Measurements from ENCODE around the gene POU2F1. TPM values are rescaled to one million over a fixed set of nuclear protein-coding genes. Genes with fewer than 3 reads are reported as not detected.

Gene POU2F1
- total RNA-seq, 1 experiment from 2014 or later = 24.5 TPM

- TF ChIP-seq, protein P1, sequence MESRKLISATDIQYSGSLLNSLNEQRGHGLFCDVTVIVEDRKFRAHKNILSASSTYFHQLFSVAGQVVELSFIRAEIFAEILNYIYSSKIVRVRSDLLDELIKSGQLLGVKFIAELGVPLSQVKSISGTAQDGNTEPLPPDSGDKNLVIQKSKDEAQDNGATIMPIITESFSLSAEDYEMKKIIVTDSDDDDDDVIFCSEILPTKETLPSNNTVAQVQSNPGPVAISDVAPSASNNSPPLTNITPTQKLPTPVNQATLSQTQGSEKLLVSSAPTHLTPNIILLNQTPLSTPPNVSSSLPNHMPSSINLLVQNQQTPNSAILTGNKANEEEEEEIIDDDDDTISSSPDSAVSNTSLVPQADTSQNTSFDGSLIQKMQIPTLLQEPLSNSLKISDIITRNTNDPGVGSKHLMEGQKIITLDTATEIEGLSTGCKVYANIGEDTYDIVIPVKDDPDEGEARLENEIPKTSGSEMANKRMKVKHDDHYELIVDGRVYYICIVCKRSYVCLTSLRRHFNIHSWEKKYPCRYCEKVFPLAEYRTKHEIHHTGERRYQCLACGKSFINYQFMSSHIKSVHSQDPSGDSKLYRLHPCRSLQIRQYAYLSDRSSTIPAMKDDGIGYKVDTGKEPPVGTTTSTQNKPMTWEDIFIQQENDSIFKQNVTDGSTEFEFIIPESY (IDR thresholded peaks at IDR 0.05; ENCODE audit: extremely low read depth, insufficient replicate concordance, low read length) = no peak
- no peak for TF ChIP-seq ZNF274 (IDR thresholded peaks at IDR 0.05; ENCODE audit: low read depth, low read length)
- TF ChIP-seq SRF (IDR thresholded peaks at IDR 0.05; ENCODE audit: low read depth) = no peak
- TF ChIP-seq ZFX (IDR thresholded peaks at IDR 0.05) = peak; percentile 54; the same call in 1 of the 2 replicates
- TF ChIP-seq TCF7L2 (IDR thresholded peaks at IDR 0.05; ENCODE audit: borderline replicate concordance, extremely low read depth, insufficient read depth, insufficient read length) = no peak
Observed at GRCh38 chr1:167219646-167220536, 795 bp upstream of the POU2F1 start (continued).

DNA sequence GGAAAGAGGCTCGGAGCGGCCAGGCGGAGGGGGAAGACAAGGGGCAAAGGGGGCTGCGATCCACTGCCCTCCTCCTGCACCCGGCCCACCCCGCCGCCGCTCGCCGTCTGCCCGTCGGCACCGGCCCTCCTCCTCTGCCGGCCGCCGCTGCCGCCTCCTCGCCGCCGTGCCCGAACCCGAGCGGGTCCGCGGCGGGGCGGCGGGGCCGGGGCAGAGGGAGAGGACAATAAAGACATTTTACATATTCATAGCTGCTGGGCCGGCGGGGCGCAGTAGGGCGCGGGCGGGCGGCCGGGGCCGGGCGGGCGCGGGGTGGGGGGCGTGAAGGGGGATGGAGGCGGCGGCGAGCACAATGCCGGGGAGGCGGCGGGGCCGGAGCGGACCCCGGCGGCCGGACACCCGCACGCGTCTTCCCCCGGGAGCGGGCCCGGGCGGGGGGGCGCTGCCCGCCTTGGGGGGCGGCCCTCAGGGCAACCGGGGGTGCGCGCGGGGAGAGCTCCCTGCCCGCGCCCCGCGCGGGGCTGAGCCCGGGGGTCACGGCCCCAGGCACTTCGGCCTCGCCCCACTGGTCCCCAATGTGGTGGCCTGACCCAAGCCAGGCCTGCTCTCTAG, 546 bp downstream of the POU2F1 start:
- H3K9ac ChIP-seq (ENCODE audit: low read length) = peak overlapping the region; percentile 76
- H3K27ac ChIP-seq (ENCODE audit: low read depth, low read length) = peak overlapping the region; percentile 57
- no peak for DNase-seq (ENCODE audit: low read depth, low spot score)
- intact Hi-C loops (cut with micrococcal nuclease) = loop anchor here (2.0 to 5.0 kb wide), 2 partner anchors 154 to 311 kb away; no protein-coding TSS in a partner anchor
- peak; percentile 8 for ATAC-seq
- ChIA-PET POLR2A (interaction anchor here (0.7 to 1.9 kb wide), 6 partner anchors 10 to 226 kb away, joined by 3 to 14 read pairs (median 7); no protein-coding TSS in a partner anchor), RAD21 (ENCODE audit: low non-redundant PET in 1 of 2, low total read pairs in 2 of 2, uncharacterized antibody in 2 of 2, unreplicated experiment in 2 of 2) (interaction anchor here in 1 of 2 experiments (1.1 kb wide), 1 partner anchor 47 kb away, joined by 4 read pairs; no protein-coding TSS in a partner anchor), CTCF (interaction anchor here (0.9 to 1.6 kb wide), 8 partner anchors 13 to 309 kb away, joined by 3 to 7 read pairs (median 4); no protein-coding TSS in a partner anchor)
- H3K4me1 ChIP-seq (ENCODE audit: control insufficient read depth in 1 of 2, insufficient read depth in 2 of 2, low read length in 2 of 2) = peaks cover 14 to 39% of the 10 kb centered on the region in 2 experiments
- H3K4me3 ChIP-seq (replicated peaks in 1 of 2; ENCODE audit: low read depth in 1 of 2, low read length in 2 of 2) = peak overlapping the region; percentile 65 to 69
- H3K4me2 ChIP-seq (ENCODE audit: low read length) = peak overlapping the region; percentile 93
- BruUV-seq (replicated peaks) = no TSS peak
- H3K9me2 ChIP-seq (ENCODE audit: insufficient read depth) = no peaks in the 10 kb centered on the region
- no peaks in the 10 kb centered on the region for H4K20me1 ChIP-seq (ENCODE audit: insufficient read depth)
- H2AFZ ChIP-seq (ENCODE audit: low read depth, low read length, poor library complexity, severe bottlenecking) = no peak overlapping the region
- H3K79me2 ChIP-seq (ENCODE audit: insufficient read depth, low read length) = peaks cover 47% of the 10 kb centered on the region
- H3K9me3 ChIP-seq (ENCODE audit: control insufficient read depth in 1 of 2, insufficient read depth in 1 of 2, low read depth in 1 of 2, low read length in 2 of 2) = no peaks in the 10 kb centered on the region
- no peak for TF ChIP-seq EZH2phosphoT487 (IDR thresholded peaks at IDR 0.05; ENCODE audit: borderline replicate concordance)
- no peak for TF ChIP-seq JUND (IDR thresholded peaks at IDR 0.05)
- TF ChIP-seq EZH2 (IDR thresholded peaks at IDR 0.05) = no peak
- TF ChIP-seq SIN3A (IDR thresholded peaks at IDR 0.05; ENCODE audit: low read depth) = no peak; the same call in 1 of the 2 replicates
- TF ChIP-seq MAX (IDR thresholded peaks at IDR 0.05) = no peak
- no peak for TF ChIP-seq ZNF274 (IDR thresholded peaks at IDR 0.05; ENCODE audit: low read depth, low read length)
- TF ChIP-seq CTCF (IDR thresholded peaks at IDR 0.05 in 2 of 3, conservative IDR thresholded peaks at IDR 0.05 in 1 of 3; ENCODE audit: borderline replicate concordance in 1 of 3, insufficient read depth in 1 of 3, low read depth in 2 of 3, low read length in 2 of 3) = no peak
- TF ChIP-seq POLR2A (IDR thresholded peaks at IDR 0.05; ENCODE audit: borderline replicate concordance, extremely low read depth, insufficient read depth, insufficient read length) = no peak
- TF ChIP-seq TCF7L2 (IDR thresholded peaks at IDR 0.05; ENCODE audit: borderline replicate concordance, extremely low read depth, insufficient read depth, insufficient read length) = no peak
- H3K27me3 ChIP-seq (ENCODE audit: insufficient read depth, low read length) = no peaks in the 10 kb centered on the region
- no peaks in the 10 kb centered on the region for H3K36me3 ChIP-seq (ENCODE audit: control insufficient read depth in 1 of 2, insufficient read depth in 2 of 2, low read length in 2 of 2)

Measured in HCT116 (cell line).